H1 (cell line): Measurements from ENCODE around the gene SPEN. TPM values are rescaled to one million over a fixed set of nuclear protein-coding genes. Genes with fewer than 3 reads are reported as not detected.

Source experiments
- CEBPB ChIP-seq: IDR thresholded peaks from 2 replicates; pipeline ENCODE4 v1.6.1; 2012; ENCODE audit warnings: low read depth, low read length
- NANOG ChIP-seq: IDR thresholded peaks from 2 replicates; pipeline ENCODE4 v1.6.1; 2011; ENCODE audit warnings: low read length, low read depth, mild to moderate bottlenecking, inconsistent platforms; ENCODE audit not compliant: insufficient read depth, poor library complexity, severe bottlenecking
- RAD21 ChIP-seq, 2 experiments: IDR thresholded peaks in 1 of 2; conservative IDR thresholded peaks in 1 of 2; 2 replicates each; pipeline ENCODE4 v1.6.1; 2011; ENCODE audit warnings: low read depth in 2 of 2, low read length in 2 of 2, improper control_type of control experiment in 1 of 2, inconsistent platforms in 1 of 2, mild to moderate bottlenecking in 1 of 2, moderate library complexity in 1 of 2
- RXRA ChIP-seq: IDR thresholded peaks from 2 replicates; pipeline ENCODE4 v1.6.1; 2011; ENCODE audit warnings: low read depth, mild to moderate bottlenecking, low read length, moderate library complexity; ENCODE audit not compliant: insufficient read depth
- SAP30 ChIP-seq: fragments of 300-600 bp; sonication (generic); IDR thresholded peaks from 2 replicates; pipeline ENCODE4 v1.7.1; 2012; ENCODE audit warnings: low read length, moderate library complexity, mild to moderate bottlenecking, inconsistent platforms; ENCODE audit not compliant: insufficient read depth, insufficient replicate concordance
- TAF1 ChIP-seq: IDR thresholded peaks from 2 replicates; pipeline ENCODE4 v1.6.1; 2011; ENCODE audit warnings: mild to moderate bottlenecking, low read depth, low read length
- TEAD4 ChIP-seq: IDR thresholded peaks from 2 replicates; pipeline ENCODE4 v1.6.1; 2012; ENCODE audit warnings: low read depth, low read length, inconsistent platforms, mixed read lengths
- polyA plus RNA-seq, 7 experiments: library from polyadenylated mRNA; depleted of rRNA in 3 of 7; stranded (reverse) in 5 of 7; unstranded in 2 of 7; fragments of >200 nt in 5 of 7; fragments of 200-250 nt in 2 of 7; gene quantifications; 1 replicate in 5 of 7; 2 replicates in 1 of 7; 4 replicates in 1 of 7; pipeline versions ENCODE4 v1.2.1 to v1.2.3, GENCODE V29; 2011 to 2013; ENCODE audit warnings: missing spikeins in 2 of 7, mixed read lengths in 2 of 7
- total RNA-seq: library from RNA; stranded (reverse); fragmentation: NEBNext Ultra II Directional; extraction: Animal tissue kit (Norgen Biotek cat#: 25700); gene quantifications from 2 replicates; pipeline ENCODE4 v1.2.1, GENCODE V29; 2021

The SPEN gene
- total and polyA plus RNA-seq, 2 of the 8 experiments (the other 6 are each of a cell fraction or from before 2014, with no cell fraction given) = 12.5 to 52.1 TPM

DNA sequence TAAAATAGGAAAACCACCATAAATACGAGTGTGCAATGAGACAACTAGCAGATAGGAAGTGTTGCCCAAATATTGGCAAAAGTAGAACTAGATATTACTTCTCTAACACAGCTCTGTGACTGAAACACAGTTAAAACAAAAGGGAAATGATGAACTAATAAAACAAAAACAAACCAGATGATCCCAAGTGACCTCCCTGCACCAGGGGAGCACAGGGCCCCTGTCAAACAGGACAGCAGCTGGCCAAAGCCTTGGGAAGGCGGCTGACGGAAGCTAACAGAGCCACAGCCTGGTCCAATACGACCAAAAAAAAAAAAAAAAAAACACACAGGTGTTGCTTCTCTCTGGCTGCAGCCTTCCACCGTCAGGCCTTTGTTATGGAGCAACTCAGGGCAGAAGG lies 110.6 kb downstream of the SPEN start (continued):
- TF ChIP-seq TAF1 (no peak), CEBPB (no peak), TEAD4 (no peak), NANOG (no peak), RAD21 (IDR thresholded peaks at IDR 0.05 in 1 of 2, conservative IDR thresholded peaks at IDR 0.05 in 1 of 2; ENCODE audit: low read depth in 2 of 2, low read length in 2 of 2) (no peak), SAP30 (no peak), RXRA (no peak)
